HCT116 (cell line): Measurements from ENCODE around the gene FBN1. TPM values are rescaled to one million over a fixed set of nuclear protein-coding genes. Genes with fewer than 3 reads are reported as not detected.

Experiments used
- ATAC-seq: fragments of 200-7000 bp; cut with Tn5 transposase; 2 replicates; pipeline ENCODE4 v1.9.1; 2020; ENCODE audit warnings: mild to moderate bottlenecking, moderate library complexity
- BruUV-seq: library from RNA; stranded (reverse); fragments of 400-500 nt; replicated peaks from 2 replicates; lab custom pipeline; 2021; lab: Mats Ljungman, UMichigan
- CTCF ChIA-PET: fragments of 300-600 bp; sonication (Branson Sonifier 250); formaldehyde crosslinking; loops from one replicate; lab custom pipeline; 2021; ENCODE audit warnings: antibody characterized with exemption; lab: Charles Lee
- POLR2A ChIA-PET: fragments of 300-600, 350-600 bp; sonication (Branson Sonifier 250); formaldehyde crosslinking; loops from one replicate; lab custom pipeline; 2021; ENCODE audit warnings: antibody characterized with exemption; lab: Charles Lee
- RAD21 ChIA-PET, 2 experiments: fragments of 300-600 bp; sonication (Branson Sonifier 250); formaldehyde crosslinking; loops; one replicate each; lab custom pipeline; 2023; ENCODE audit warnings: low total read pairs in 2 of 2; ENCODE audit not compliant: uncharacterized antibody in 2 of 2, unreplicated experiment in 2 of 2, low non-redundant PET in 1 of 2; lab: Charles Lee
- DNase-seq: peaks from one replicate; pipeline ENCODE4 v3.0.0-alpha.2; 2010; ENCODE audit warnings: low read depth, low spot score
- H2AFZ ChIP-seq: fragments of 200-600 bp; shearing (Covaris generic), sonication (generic); 2 replicates; pipeline ENCODE4 v1.6.1; 2017; ENCODE audit warnings: low read depth, mixed run types, mixed read lengths, antibody characterized with exemption, low read length; ENCODE audit not compliant: poor library complexity, severe bottlenecking
- H3K27ac ChIP-seq: 2 replicates; pipeline ENCODE4 v1.5.1; 2012; ENCODE audit warnings: low read depth, low read length
- H3K27me3 ChIP-seq: fragments of 200-600 bp; sonication (generic); 2 replicates; pipeline ENCODE4 v1.6.1; 2016; ENCODE audit warnings: mixed run types, low read length, mixed read lengths; ENCODE audit not compliant: insufficient read depth
- H3K36me3 ChIP-seq, 2 experiments: fragments of 200-500 bp in 1 of 2; fragments of 200-600 bp in 1 of 2; sonication (Bioruptor generic) in 1 of 2; sonication (generic) in 1 of 2; 2 replicates each; pipeline versions ENCODE4 v1.5.1 to v1.6.1; 2014 to 2016; ENCODE audit warnings: low read length in 2 of 2, inconsistent platforms in 1 of 2, mixed read lengths in 1 of 2, mixed run types in 1 of 2; ENCODE audit not compliant: insufficient read depth in 2 of 2, control insufficient read depth in 1 of 2
- H3K4me1 ChIP-seq, 2 experiments: fragments of 200-600 bp in 1 of 2; sonication (generic) in 1 of 2; 2 replicates each; pipeline versions ENCODE4 v1.5.1 to v1.6.1; 2012 to 2017; ENCODE audit warnings: low read length in 2 of 2, inconsistent platforms in 1 of 2, mild to moderate bottlenecking in 1 of 2, mixed read lengths in 1 of 2, mixed run types in 1 of 2, moderate library complexity in 1 of 2; ENCODE audit not compliant: insufficient read depth in 2 of 2, control insufficient read depth in 1 of 2
- H3K4me2 ChIP-seq: fragments of 200-600 bp; sonication (generic); 2 replicates; pipeline ENCODE4 v1.6.1; 2017; ENCODE audit warnings: mixed run types, low read length, mixed read lengths
- H3K4me3 ChIP-seq, 2 experiments: fragments of 200-600 bp in 1 of 2; sonication (generic) in 1 of 2; replicated peaks in 1 of 2; 2 replicates each; pipeline ENCODE4 v1.5.1; 2011 to 2016; ENCODE audit warnings: low read length in 2 of 2, control low read depth in 1 of 2, low read depth in 1 of 2, mild to moderate bottlenecking in 1 of 2, mixed read lengths in 1 of 2, mixed run types in 1 of 2
- H3K79me2 ChIP-seq: fragments of 200-600 bp; sonication (generic); 2 replicates; pipeline ENCODE4 v1.6.1; 2017; ENCODE audit warnings: mild to moderate bottlenecking, mixed run types, low read length, moderate library complexity, mixed read lengths; ENCODE audit not compliant: insufficient read depth
- H3K9ac ChIP-seq: fragments of 200-600 bp; sonication (generic); 2 replicates; pipeline ENCODE4 v1.6.1; 2016; ENCODE audit warnings: low read length, mixed read lengths
- H3K9me2 ChIP-seq: fragments of 200-600 bp; sonication (generic), shearing (Covaris generic); 2 replicates; pipeline ENCODE4 v1.6.1; 2017; ENCODE audit warnings: mixed run types, mild to moderate bottlenecking, moderate library complexity; ENCODE audit not compliant: insufficient read depth
- H3K9me3 ChIP-seq, 2 experiments: fragments of 200-500 bp in 1 of 2; fragments of 200-600 bp in 1 of 2; sonication (Bioruptor generic) in 1 of 2; sonication (generic) in 1 of 2; 2 replicates each; pipeline ENCODE4 v1.6.1; 2014 to 2017; ENCODE audit warnings: low read length in 2 of 2, mixed read lengths in 2 of 2, inconsistent platforms in 1 of 2, low read depth in 1 of 2, mild to moderate bottlenecking in 1 of 2, mixed run types in 1 of 2, moderate library complexity in 1 of 2; ENCODE audit not compliant: control insufficient read depth in 1 of 2, insufficient read depth in 1 of 2
- H4K20me1 ChIP-seq: fragments of 200-600 bp; sonication (generic), shearing (Covaris generic); 2 replicates; pipeline ENCODE4 v1.6.1; 2017; ENCODE audit warnings: mixed run types, mild to moderate bottlenecking, moderate library complexity; ENCODE audit not compliant: insufficient read depth
- CBX3 ChIP-seq: IDR thresholded peaks from 2 replicates; pipeline ENCODE4 v1.6.1; 2012; ENCODE audit warnings: low read depth
- CEBPB ChIP-seq: IDR thresholded peaks from 2 replicates; pipeline ENCODE4 v1.6.1; 2012; ENCODE audit warnings: low read depth
- CTCF ChIP-seq, 3 experiments: fragments of 200-600 bp in 1 of 3; sonication (generic) in 1 of 3; IDR thresholded peaks in 2 of 3; conservative IDR thresholded peaks in 1 of 3; 2 replicates each; pipeline ENCODE4 v1.5.1; 2012 to 2017; ENCODE audit warnings: low read depth in 2 of 3, low read length in 2 of 3, antibody characterized with exemption in 1 of 3, borderline replicate concordance in 1 of 3, control low read depth in 1 of 3, mild to moderate bottlenecking in 1 of 3, mixed read lengths in 1 of 3, mixed run types in 1 of 3, moderate library complexity in 1 of 3; ENCODE audit not compliant: insufficient read depth in 1 of 3
- ELF1 ChIP-seq: IDR thresholded peaks from 2 replicates; pipeline ENCODE4 v1.6.1; 2012; ENCODE audit warnings: low read depth, borderline replicate concordance
- EZH2 ChIP-seq: fragments of 200-600 bp; sonication (generic); IDR thresholded peaks from 2 replicates; pipeline ENCODE4 v1.6.1; 2017; ENCODE audit warnings: antibody characterized with exemption, mixed run types
- EZH2phosphoT487 ChIP-seq: fragments of 200-600 bp; IDR thresholded peaks from 2 replicates; pipeline ENCODE4 v1.6.1; 2018; ENCODE audit warnings: antibody characterized with exemption, borderline replicate concordance
- FOSL1 ChIP-seq: IDR thresholded peaks from 2 replicates; pipeline ENCODE4 v1.6.1; 2012; ENCODE audit warnings: low read depth
- POLR2A ChIP-seq: IDR thresholded peaks from 2 replicates; pipeline ENCODE4 v1.7.0; 2011; ENCODE audit warnings: borderline replicate concordance; ENCODE audit not compliant: insufficient read depth, insufficient read length; ENCODE audit errors: extremely low read depth
- POLR2AphosphoS5 ChIP-seq: IDR thresholded peaks from 2 replicates; pipeline ENCODE4 v1.6.1; 2011; ENCODE audit warnings: mild to moderate bottlenecking, low read depth, low read length, moderate library complexity
- RAD21 ChIP-seq: IDR thresholded peaks from 2 replicates; pipeline ENCODE4 v1.6.1; 2012; ENCODE audit warnings: low read depth, mild to moderate bottlenecking
- REST ChIP-seq: IDR thresholded peaks from 2 replicates; pipeline ENCODE4 v1.6.1; 2012; ENCODE audit warnings: low read depth
- SIN3A ChIP-seq: IDR thresholded peaks from 2 replicates; pipeline ENCODE4 v1.6.1; 2012; ENCODE audit warnings: low read depth
- SP1 ChIP-seq: IDR thresholded peaks from 2 replicates; pipeline ENCODE4 v1.6.1; 2012; ENCODE audit warnings: low read depth
- SRF ChIP-seq: IDR thresholded peaks from 2 replicates; pipeline ENCODE4 v1.6.1; 2012; ENCODE audit warnings: low read depth
- TCF7L2 ChIP-seq: IDR thresholded peaks from 2 replicates; pipeline ENCODE4 v1.7.0; 2011; ENCODE audit warnings: borderline replicate concordance, inconsistent platforms; ENCODE audit not compliant: insufficient read depth, insufficient read length; ENCODE audit errors: extremely low read depth
- ZBTB33 ChIP-seq: IDR thresholded peaks from 2 replicates; pipeline ENCODE4 v1.6.1; 2011; ENCODE audit warnings: mild to moderate bottlenecking, low read length, moderate library complexity; ENCODE audit not compliant: insufficient replicate concordance; ENCODE audit errors: extremely low read depth
- ZFX ChIP-seq: fragments of 450-650 bp; IDR thresholded peaks from 2 replicates; pipeline ENCODE4 v1.6.1; 2017
- ZNF274 ChIP-seq: fragments of 200-500 bp; sonication (Bioruptor generic); IDR thresholded peaks from 2 replicates; pipeline ENCODE4 v1.6.1; 2014; ENCODE audit warnings: mild to moderate bottlenecking, low read depth, low read length, inconsistent platforms
- intact Hi-C: fragments of 100-400 bp; cut with micrococcal nuclease; formaldehyde crosslinking; loops from 2 replicates; pipeline ENCODE4 v1.10.0; 2022
- total RNA-seq: library from RNA; stranded (reverse); gene quantifications from one replicate; pipeline ENCODE4 v1.2.1, GENCODE V29; 2021; ENCODE audit not compliant: unreplicated experiment
- TF ChIP-seq, protein P1 (sequence below): IDR thresholded peaks from 2 replicates; pipeline ENCODE4 v1.6.1; 2012

Gene FBN1
- total RNA-seq, 1 experiment from 2014 or later, result 1.7 TPM

DNA sequence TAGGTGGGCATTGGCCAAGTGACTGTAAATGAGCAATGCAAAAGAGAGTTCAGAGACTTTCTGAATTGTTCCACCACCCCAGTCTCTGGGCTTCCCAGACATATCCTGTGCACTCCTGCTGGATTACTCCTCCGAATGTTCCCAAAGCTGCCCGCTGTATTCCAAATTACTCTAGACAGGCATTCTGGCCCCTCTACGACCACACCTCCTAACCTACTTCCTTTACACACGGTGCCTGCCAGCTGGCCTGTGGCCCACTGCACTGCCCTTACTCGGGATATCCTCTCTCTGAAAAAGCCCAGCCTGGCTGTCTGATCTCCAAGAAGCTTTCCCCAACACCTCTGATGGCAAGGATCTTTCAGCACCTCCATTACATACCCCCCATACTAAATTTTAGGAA is 247.7 kb downstream of the FBN1 start:
- Histone ChIP-seq H3K79me2 (no peaks in the 10 kb centered on the region), H3K9me2 (no peaks in the 10 kb centered on the region), H3K27me3 (no peaks in the 10 kb centered on the region), H3K9ac (no peak overlapping the region), H2AFZ (no peak overlapping the region), H3K9me3 (no peaks in the 10 kb centered on the region), H4K20me1 (no peaks in the 10 kb centered on the region), H3K4me3 (no peak overlapping the region), H3K27ac (no peak overlapping the region), H3K4me2 (no peak overlapping the region), H3K36me3 (no peaks in the 10 kb centered on the region), H3K4me1 (no peaks in the 10 kb centered on the region)
- DNase-seq (no peak), ATAC-seq (no peak)
- ChIA-PET CTCF (no interaction called here), RAD21 (no interaction called here), POLR2A (no interaction called here)
- TF ChIP-seq, protein P1, sequence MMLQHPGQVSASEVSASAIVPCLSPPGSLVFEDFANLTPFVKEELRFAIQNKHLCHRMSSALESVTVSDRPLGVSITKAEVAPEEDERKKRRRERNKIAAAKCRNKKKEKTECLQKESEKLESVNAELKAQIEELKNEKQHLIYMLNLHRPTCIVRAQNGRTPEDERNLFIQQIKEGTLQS, result no peak
- TF ChIP-seq RAD21 (no peak), EZH2 (no peak), FOSL1 (no peak), TCF7L2 (no peak), ELF1 (no peak), ZBTB33 (no peak), ZNF274 (no peak), SRF (no peak), CBX3 (no peak), SP1 (no peak), POLR2A (no peak), EZH2phosphoT487 (no peak), SIN3A (no peak), REST (no peak), CTCF (IDR thresholded peaks at IDR 0.05 in 2 of 3, conservative IDR thresholded peaks at IDR 0.05 in 1 of 3; ENCODE audit: borderline replicate concordance in 1 of 3, insufficient read depth in 1 of 3, low read depth in 2 of 3, low read length in 2 of 3) (no peak), ZFX (no peak), CEBPB (no peak), POLR2AphosphoS5 (no peak)
- no TSS peak for BruUV-seq
- intact Hi-C loops, result no loop called here
